GM23338 (cell line): ENCODE measurements around the gene MAP2K7. TPM values are rescaled to one million over a fixed set of nuclear protein-coding genes. Genes with fewer than 3 reads are reported as not detected.

Source experiments
- ATAC-seq: fragments of 200-7000 bp; cut with Tn5 transposase; 3 replicates; pipeline ENCODE4 v1.9.1; 2020
- DNase-seq: peaks from one replicate; pipeline ENCODE4 v3.0.0-alpha.2; 2015; ENCODE audit warnings: low spot score
- H2AFZ ChIP-seq: fragments of 200-600 bp; sonication (generic); 2 replicates; pipeline ENCODE4 v1.8.0; 2016; ENCODE audit warnings: antibody characterized with exemption, mild to moderate bottlenecking, moderate library complexity
- H3F3A ChIP-seq: fragments of 200-600 bp; sonication (generic); replicated peaks from 2 replicates; pipeline ENCODE4 v1.8.0; 2017; ENCODE audit warnings: antibody characterized with exemption, mixed run types, low read depth
- H3K27ac ChIP-seq: fragments of 200-600 bp; sonication (generic); 2 replicates; pipeline ENCODE4 v1.6.1; 2016; ENCODE audit warnings: low read depth
- H3K27me3 ChIP-seq: fragments of 200-600 bp; sonication (generic); 2 replicates; pipeline ENCODE4 v1.8.0; 2016; ENCODE audit warnings: mild to moderate bottlenecking, mixed run types, moderate library complexity; ENCODE audit not compliant: insufficient read depth
- H3K36me3 ChIP-seq: fragments of 200-600 bp; sonication (generic); 2 replicates; pipeline ENCODE4 v1.8.0; 2016; ENCODE audit warnings: mild to moderate bottlenecking; ENCODE audit not compliant: insufficient read depth
- H3K4me1 ChIP-seq: fragments of 200-600 bp; sonication (generic); 2 replicates; pipeline ENCODE4 v1.8.0; 2016; ENCODE audit warnings: mild to moderate bottlenecking, moderate library complexity; ENCODE audit not compliant: insufficient read depth
- H3K4me2 ChIP-seq: fragments of 200-600 bp; sonication (generic); 2 replicates; pipeline ENCODE4 v1.7.1; 2017; ENCODE audit warnings: mixed run types
- H3K4me3 ChIP-seq: fragments of 200-600 bp; sonication (generic); 2 replicates; pipeline ENCODE4 v1.6.1; 2016; ENCODE audit warnings: mixed run types
- H3K79me2 ChIP-seq: fragments of 200-600 bp; sonication (generic); replicated peaks from 2 replicates; pipeline ENCODE4 v1.8.0; 2017; ENCODE audit warnings: mild to moderate bottlenecking; ENCODE audit not compliant: insufficient read depth
- H3K9me2 ChIP-seq: fragments of 200-600 bp; sonication (generic); 2 replicates; pipeline ENCODE4 v1.8.0; 2017; ENCODE audit not compliant: insufficient read depth
- H4K20me1 ChIP-seq: fragments of 200-600 bp; sonication (generic); replicated peaks from 2 replicates; pipeline ENCODE4 v1.8.0; 2017; ENCODE audit warnings: mild to moderate bottlenecking; ENCODE audit not compliant: insufficient read depth
- H3K27ac Mint-ChIP-seq: 2 replicates; pipeline ENCODE4 v1.8.0; 2020; ENCODE audit warnings: inconsistent platforms, mild to moderate bottlenecking, moderate library complexity, mixed read lengths
- H3K27me3 Mint-ChIP-seq: 3 replicates; pipeline ENCODE4 v1.8.0; 2022; ENCODE audit warnings: low read depth, mild to moderate bottlenecking, moderate library complexity, mixed read lengths, inconsistent platforms; ENCODE audit not compliant: insufficient read depth, poor library complexity
- H3K36me3 Mint-ChIP-seq: 3 replicates; pipeline ENCODE4 v1.8.0; 2021; ENCODE audit warnings: low read depth, mild to moderate bottlenecking, inconsistent platforms, moderate library complexity, mixed read lengths
- H3K4me1 Mint-ChIP-seq: 3 replicates; pipeline ENCODE4 v1.8.0; 2020; ENCODE audit warnings: mild to moderate bottlenecking, inconsistent platforms, mixed read lengths
- H3K4me3 Mint-ChIP-seq: 3 replicates; pipeline ENCODE4 v1.8.0; 2021; ENCODE audit warnings: moderate library complexity, mild to moderate bottlenecking, inconsistent platforms, mixed read lengths
- H3K9me3 Mint-ChIP-seq: 3 replicates; pipeline ENCODE4 v1.8.0; 2020; ENCODE audit warnings: moderate library complexity, mild to moderate bottlenecking, inconsistent platforms, mixed read lengths
- CREB1 ChIP-seq: fragments of 250-450 bp; sonication (Bioruptor Pico); IDR thresholded peaks from 2 replicates; pipeline ENCODE4 v1.5.0; 2020; ENCODE audit warnings: low read depth, mild to moderate bottlenecking, moderate library complexity
- EZH2 ChIP-seq: fragments of 200-600 bp; sonication (generic); IDR thresholded peaks from one replicate; pipeline ENCODE4 v1.8.0; 2017; ENCODE audit warnings: antibody characterized with exemption, mild to moderate bottlenecking, low read depth; ENCODE audit not compliant: unreplicated experiment
- EZH2phosphoT487 ChIP-seq: fragments of 200-600 bp; sonication (generic); IDR thresholded peaks from one replicate; pipeline ENCODE4 v1.8.1; 2018; ENCODE audit warnings: antibody characterized with exemption; ENCODE audit not compliant: unreplicated experiment
- NANOG ChIP-seq: IDR thresholded peaks from 2 replicates; pipeline ENCODE4 v1.6.1; 2016; ENCODE audit warnings: antibody characterized with exemption, borderline replicate concordance
- POLR2AphosphoS5 ChIP-seq: IDR thresholded peaks from 2 replicates; pipeline ENCODE4 v1.6.1; 2016; ENCODE audit warnings: antibody characterized with exemption, low read depth
- STAT1 ChIP-seq: IDR thresholded peaks from one replicate; pipeline ENCODE4 v1.6.1; 2016; ENCODE audit warnings: antibody characterized with exemption; ENCODE audit not compliant: unreplicated experiment
- ZNF114 ChIP-seq: fragments of 250-450 bp; sonication (Bioruptor Pico); IDR thresholded peaks from 2 replicates; pipeline ENCODE4 v1.5.0; 2020; ENCODE audit warnings: mild to moderate bottlenecking, moderate library complexity
- ZNF331 ChIP-seq: fragments of 250-450 bp; sonication (Bioruptor Pico); IDR thresholded peaks from 2 replicates; pipeline ENCODE4 v1.5.0; 2020; ENCODE audit warnings: low read depth, mild to moderate bottlenecking, moderate library complexity
- polyA plus RNA-seq: library from polyadenylated mRNA; unstranded; fragments of >200 nt; fragmentation: Nextera tagmentation; extraction: Ambion mirVana; gene quantifications from 2 replicates; pipeline ENCODE4 v1.2.1, GENCODE V29; 2016
- total RNA-seq: library from RNA; depleted of rRNA; stranded (reverse); fragments of >200 nt; shearing (Covaris generic); gene quantifications from 2 replicates; pipeline ENCODE4 v1.2.3, GENCODE V29; 2014
- TF ChIP-seq, protein P1 (sequence below): IDR thresholded peaks from one replicate; pipeline ENCODE4 v1.6.1; 2018; ENCODE audit warnings: antibody characterized with exemption; ENCODE audit not compliant: unreplicated experiment
- TF ChIP-seq, protein P2 (sequence below), 2 experiments: fragments of 200-600 bp in 1 of 2; sonication (generic) in 1 of 2; conservative IDR thresholded peaks; 2 replicates each; pipeline versions ENCODE4 v1.5.1 to v1.6.1; 2016 to 2017; ENCODE audit warnings: antibody characterized with exemption in 2 of 2, low read depth in 2 of 2, mild to moderate bottlenecking in 2 of 2, moderate library complexity in 1 of 2
- TF ChIP-seq, protein P3 (sequence below): IDR thresholded peaks from 2 replicates; pipeline ENCODE4 v1.6.1; 2016; ENCODE audit warnings: antibody characterized with exemption

The MAP2K7 gene
- total and polyA plus RNA-seq, 2 experiments from 2014 or later: 11.3 to 22.6 TPM

DNA sequence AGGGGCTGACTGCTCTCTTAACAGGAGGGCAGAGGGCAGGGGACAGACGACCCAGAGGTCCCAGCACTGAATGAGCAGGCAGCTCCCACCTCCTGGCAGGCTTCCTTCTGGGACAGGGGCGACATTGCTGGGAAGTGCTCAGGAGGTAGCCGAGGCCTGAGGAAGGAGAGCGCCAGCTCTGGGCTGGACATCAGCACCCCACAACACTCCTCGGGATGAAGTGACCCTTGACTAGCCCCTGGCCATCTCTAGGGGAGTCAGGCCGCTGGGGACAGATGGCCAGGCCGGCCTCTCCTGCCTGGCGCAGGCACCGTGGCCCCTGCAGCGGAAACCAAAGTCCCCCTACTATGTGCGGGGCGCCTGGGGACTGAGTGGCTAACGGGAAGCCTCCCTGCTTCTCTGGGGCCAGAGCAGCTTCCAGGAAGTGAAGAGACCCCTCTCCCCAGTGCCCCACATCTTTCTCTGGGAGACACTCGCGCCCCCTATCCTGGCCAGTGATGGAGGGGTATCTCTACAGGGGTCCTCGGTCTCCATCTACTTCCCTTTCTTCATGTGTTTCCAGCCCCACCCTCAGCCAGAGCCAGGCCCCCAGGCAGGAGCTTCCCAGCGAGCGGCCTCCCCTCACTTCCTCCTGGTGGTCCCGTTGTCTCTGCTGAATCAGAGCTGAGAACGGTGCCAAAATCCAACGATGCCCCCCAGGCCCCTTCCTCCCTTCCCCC is 39.5 kb upstream of the MAP2K7 start (continued):
- TF ChIP-seq, protein P1, sequence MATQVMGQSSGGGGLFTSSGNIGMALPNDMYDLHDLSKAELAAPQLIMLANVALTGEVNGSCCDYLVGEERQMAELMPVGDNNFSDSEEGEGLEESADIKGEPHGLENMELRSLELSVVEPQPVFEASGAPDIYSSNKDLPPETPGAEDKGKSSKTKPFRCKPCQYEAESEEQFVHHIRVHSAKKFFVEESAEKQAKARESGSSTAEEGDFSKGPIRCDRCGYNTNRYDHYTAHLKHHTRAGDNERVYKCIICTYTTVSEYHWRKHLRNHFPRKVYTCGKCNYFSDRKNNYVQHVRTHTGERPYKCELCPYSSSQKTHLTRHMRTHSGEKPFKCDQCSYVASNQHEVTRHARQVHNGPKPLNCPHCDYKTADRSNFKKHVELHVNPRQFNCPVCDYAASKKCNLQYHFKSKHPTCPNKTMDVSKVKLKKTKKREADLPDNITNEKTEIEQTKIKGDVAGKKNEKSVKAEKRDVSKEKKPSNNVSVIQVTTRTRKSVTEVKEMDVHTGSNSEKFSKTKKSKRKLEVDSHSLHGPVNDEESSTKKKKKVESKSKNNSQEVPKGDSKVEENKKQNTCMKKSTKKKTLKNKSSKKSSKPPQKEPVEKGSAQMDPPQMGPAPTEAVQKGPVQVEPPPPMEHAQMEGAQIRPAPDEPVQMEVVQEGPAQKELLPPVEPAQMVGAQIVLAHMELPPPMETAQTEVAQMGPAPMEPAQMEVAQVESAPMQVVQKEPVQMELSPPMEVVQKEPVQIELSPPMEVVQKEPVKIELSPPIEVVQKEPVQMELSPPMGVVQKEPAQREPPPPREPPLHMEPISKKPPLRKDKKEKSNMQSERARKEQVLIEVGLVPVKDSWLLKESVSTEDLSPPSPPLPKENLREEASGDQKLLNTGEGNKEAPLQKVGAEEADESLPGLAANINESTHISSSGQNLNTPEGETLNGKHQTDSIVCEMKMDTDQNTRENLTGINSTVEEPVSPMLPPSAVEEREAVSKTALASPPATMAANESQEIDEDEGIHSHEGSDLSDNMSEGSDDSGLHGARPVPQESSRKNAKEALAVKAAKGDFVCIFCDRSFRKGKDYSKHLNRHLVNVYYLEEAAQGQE: no peak
- TF ChIP-seq ZNF114 (CRISPR knock-in tag) (no peak), CREB1 (CRISPR knock-in tag) (no peak), POLR2AphosphoS5 (no peak)
- TF ChIP-seq, protein P2, sequence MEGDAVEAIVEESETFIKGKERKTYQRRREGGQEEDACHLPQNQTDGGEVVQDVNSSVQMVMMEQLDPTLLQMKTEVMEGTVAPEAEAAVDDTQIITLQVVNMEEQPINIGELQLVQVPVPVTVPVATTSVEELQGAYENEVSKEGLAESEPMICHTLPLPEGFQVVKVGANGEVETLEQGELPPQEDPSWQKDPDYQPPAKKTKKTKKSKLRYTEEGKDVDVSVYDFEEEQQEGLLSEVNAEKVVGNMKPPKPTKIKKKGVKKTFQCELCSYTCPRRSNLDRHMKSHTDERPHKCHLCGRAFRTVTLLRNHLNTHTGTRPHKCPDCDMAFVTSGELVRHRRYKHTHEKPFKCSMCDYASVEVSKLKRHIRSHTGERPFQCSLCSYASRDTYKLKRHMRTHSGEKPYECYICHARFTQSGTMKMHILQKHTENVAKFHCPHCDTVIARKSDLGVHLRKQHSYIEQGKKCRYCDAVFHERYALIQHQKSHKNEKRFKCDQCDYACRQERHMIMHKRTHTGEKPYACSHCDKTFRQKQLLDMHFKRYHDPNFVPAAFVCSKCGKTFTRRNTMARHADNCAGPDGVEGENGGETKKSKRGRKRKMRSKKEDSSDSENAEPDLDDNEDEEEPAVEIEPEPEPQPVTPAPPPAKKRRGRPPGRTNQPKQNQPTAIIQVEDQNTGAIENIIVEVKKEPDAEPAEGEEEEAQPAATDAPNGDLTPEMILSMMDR (conservative IDR thresholded peaks at IDR 0.05; ENCODE audit: low read depth in 2 of 2): no peak

DNA sequence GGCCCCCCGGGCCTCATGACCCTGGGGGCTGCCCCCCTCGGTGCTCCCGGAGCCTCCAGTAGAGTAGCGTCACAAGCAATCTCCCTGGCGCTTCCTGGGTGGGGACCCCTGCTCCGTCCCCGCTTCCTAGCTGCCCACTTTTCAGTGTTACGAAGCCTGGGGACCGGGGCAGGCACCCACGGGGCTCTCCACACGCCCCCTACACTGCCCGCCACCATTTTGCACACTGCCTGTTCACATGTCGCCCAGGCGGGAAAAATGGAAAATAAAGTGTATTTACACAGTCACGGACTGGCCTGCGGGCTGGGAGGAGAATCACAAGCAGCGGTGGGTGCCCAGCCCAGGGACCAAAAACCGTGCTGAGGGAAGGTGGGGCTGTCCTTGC is 39.0 kb upstream of the MAP2K7 start:
- Mint-ChIP-seq H3K36me3 (no peaks in the 10 kb centered on the region), H3K9me3 (no peaks in the 10 kb centered on the region), H3K4me3 (no peak overlapping the region; the same call in 2 of the 3 replicates), H3K4me1 (peaks cover 21% of the 10 kb centered on the region), H3K27ac (no peak overlapping the region), H3K27me3 (peaks cover 54% of the 10 kb centered on the region)
- Histone ChIP-seq H3K4me3 (no peak overlapping the region), H3K4me1 (peaks cover 32% of the 10 kb centered on the region), H4K20me1 (no peaks in the 10 kb centered on the region), H3K27me3 (peaks cover 67% of the 10 kb centered on the region), H3K79me2 (no peaks in the 10 kb centered on the region), H2AFZ (no peak overlapping the region), H3K9me2 (no peaks in the 10 kb centered on the region), H3K27ac (no peak overlapping the region), H3K36me3 (no peaks in the 10 kb centered on the region), H3F3A (0 out of 2 replicates have a peak, but pooled peaks cover 8% of the 10 kb centered on the region), H3K4me2 (0 out of 2 replicates have a peak overlapping the region, but pooled peaks have one; percentile 84)
- ATAC-seq (no peak), DNase-seq (no peak)
- TF ChIP-seq NANOG (no peak), POLR2AphosphoS5 (no peak), EZH2phosphoT487 (no peak), EZH2 (no peak), STAT1 (no peak), ZNF114 (CRISPR knock-in tag) (no peak), ZNF331 (CRISPR knock-in tag) (no peak)
- TF ChIP-seq, protein P2 (conservative IDR thresholded peaks at IDR 0.05; ENCODE audit: low read depth in 2 of 2): no peak
- TF ChIP-seq, protein P3, sequence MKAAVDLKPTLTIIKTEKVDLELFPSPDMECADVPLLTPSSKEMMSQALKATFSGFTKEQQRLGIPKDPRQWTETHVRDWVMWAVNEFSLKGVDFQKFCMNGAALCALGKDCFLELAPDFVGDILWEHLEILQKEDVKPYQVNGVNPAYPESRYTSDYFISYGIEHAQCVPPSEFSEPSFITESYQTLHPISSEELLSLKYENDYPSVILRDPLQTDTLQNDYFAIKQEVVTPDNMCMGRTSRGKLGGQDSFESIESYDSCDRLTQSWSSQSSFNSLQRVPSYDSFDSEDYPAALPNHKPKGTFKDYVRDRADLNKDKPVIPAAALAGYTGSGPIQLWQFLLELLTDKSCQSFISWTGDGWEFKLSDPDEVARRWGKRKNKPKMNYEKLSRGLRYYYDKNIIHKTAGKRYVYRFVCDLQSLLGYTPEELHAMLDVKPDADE: no peak
